H1 (cell line): ENCODE measurements around the gene NOSIP. TPM values are rescaled to one million over a fixed set of nuclear protein-coding genes. Genes with fewer than 3 reads are reported as not detected.

Experiments used
- CTCF ChIA-PET: fragments of 300-600 bp; sonication (Branson Sonifier 250); formaldehyde crosslinking; loops from one replicate; lab custom pipeline; 2021; ENCODE audit not compliant: partially characterized antibody; lab: Charles Lee
- POLR2A ChIA-PET: fragments of 300-600 bp; sonication (Branson Sonifier 250); formaldehyde crosslinking; loops from one replicate; lab custom pipeline; 2021; ENCODE audit warnings: inconsistent platforms; ENCODE audit not compliant: partially characterized antibody; lab: Charles Lee
- DNase-seq, 2 experiments: peaks; one replicate each; pipeline versions ENCODE4 v3.0.0 to v3.0.0-alpha.2; 2010 to 2022; ENCODE audit warnings: low spot score in 2 of 2, low read depth in 1 of 2, mixed read lengths in 1 of 2
- FAIRE-seq: peaks from 2 replicates; lab custom pipeline; 2011; peaks lifted over from hg19 to GRCh38; lab: Jason Lieb, UNC
- H2AFZ ChIP-seq: 2 replicates; pipeline ENCODE4 v1.8.1; 2012; ENCODE audit warnings: low read length, inconsistent platforms
- H2AK5ac ChIP-seq: 2 replicates; pipeline ENCODE4 v1.6.1; 2013; ENCODE audit warnings: low read depth, low read length
- H2BK120ac ChIP-seq: replicated peaks from 2 replicates; pipeline ENCODE3; 2013; ENCODE audit warnings: low read depth, low read length, inconsistent platforms
- H2BK12ac ChIP-seq: 2 replicates; pipeline ENCODE4 v1.6.1; 2013; ENCODE audit warnings: low read depth, low read length
- H2BK15ac ChIP-seq: 2 replicates; pipeline ENCODE4 v1.6.1; 2013; ENCODE audit warnings: low read length
- H2BK20ac ChIP-seq: 2 replicates; pipeline ENCODE4 v1.6.1; 2013; ENCODE audit warnings: low read length
- H2BK5ac ChIP-seq: 2 replicates; pipeline ENCODE4 v1.6.1; 2013; ENCODE audit warnings: low read depth, low read length
- H3K14ac ChIP-seq: 2 replicates; pipeline ENCODE4 v1.6.1; 2013; ENCODE audit warnings: inconsistent platforms; ENCODE audit not compliant: insufficient read length
- H3K18ac ChIP-seq: 2 replicates; pipeline ENCODE4 v1.6.1; 2013; ENCODE audit warnings: low read length; ENCODE audit errors: extremely low read depth
- H3K23ac ChIP-seq: 2 replicates; pipeline ENCODE4 v1.6.1; 2013; ENCODE audit warnings: inconsistent platforms; ENCODE audit not compliant: insufficient read length
- H3K23me2 ChIP-seq: 2 replicates; pipeline ENCODE4 v1.6.1; 2013; ENCODE audit warnings: low read depth, low read length
- H3K27ac ChIP-seq: 2 replicates; pipeline ENCODE4 v1.6.1; 2011; ENCODE audit warnings: low read depth, low read length, inconsistent platforms
- H3K27me3 ChIP-seq, 4 experiments: replicated peaks in 1 of 4; 1 replicate in 1 of 4; 2 replicates in 3 of 4; pipeline versions ENCODE4 v1.6.1 to v1.8.1; 2011 to 2013; ENCODE audit warnings: low read length in 3 of 4, mild to moderate bottlenecking in 3 of 4, inconsistent platforms in 2 of 4, mixed read lengths in 2 of 4, moderate library complexity in 1 of 4; ENCODE audit not compliant: control insufficient read depth in 3 of 4, insufficient read depth in 3 of 4; ENCODE audit errors: extremely low read depth in 1 of 4
- H3K36me3 ChIP-seq, 4 experiments: 2 replicates each; pipeline versions ENCODE4 v1.6.1 to v1.8.1; 2011 to 2013; ENCODE audit warnings: mild to moderate bottlenecking in 4 of 4, low read length in 3 of 4, moderate library complexity in 2 of 4, control low read depth in 1 of 4, inconsistent platforms in 1 of 4; ENCODE audit not compliant: insufficient read depth in 4 of 4, control insufficient read depth in 2 of 4
- H3K4ac ChIP-seq: replicated peaks from 2 replicates; pipeline ENCODE3; 2013; ENCODE audit warnings: low read length, low read depth, mixed read lengths, inconsistent platforms; ENCODE audit not compliant: insufficient read length
- H3K4me1 ChIP-seq, 4 experiments: replicated peaks in 1 of 4; 1 replicate in 1 of 4; 2 replicates in 3 of 4; pipeline versions ENCODE4 v1.6.1 to v1.8.1; 2011 to 2013; ENCODE audit warnings: low read length in 3 of 4, inconsistent platforms in 2 of 4, mixed read lengths in 1 of 4; ENCODE audit not compliant: insufficient read depth in 4 of 4, control insufficient read depth in 3 of 4
- H3K4me2 ChIP-seq, 2 experiments: 2 replicates each; pipeline versions ENCODE4 v1.6.1 to v1.8.1; 2011 to 2013; ENCODE audit warnings: low read depth in 2 of 2, low read length in 2 of 2, control low read depth in 1 of 2, inconsistent platforms in 1 of 2, mild to moderate bottlenecking in 1 of 2; ENCODE audit not compliant: insufficient read depth in 1 of 2
- H3K4me3 ChIP-seq, 4 experiments: fragments of 200-600, 300-600 bp in 1 of 4; sonication (generic), shearing (Covaris generic), sonication (Bioruptor Twin) in 1 of 4; 2 replicates each; pipeline versions ENCODE4 v1.5.1 to v1.8.1; 2011 to 2016; ENCODE audit warnings: low read length in 4 of 4, low read depth in 3 of 4, control low read depth in 2 of 4, inconsistent platforms in 2 of 4, mild to moderate bottlenecking in 2 of 4, mixed read lengths in 1 of 4, moderate library complexity in 1 of 4; ENCODE audit not compliant: insufficient read depth in 2 of 4; ENCODE audit errors: extremely low read depth in 1 of 4
- H3K56ac ChIP-seq: replicated peaks from 2 replicates; pipeline ENCODE3; 2013; ENCODE audit warnings: low read depth, mild to moderate bottlenecking, mixed read lengths, low read length, inconsistent platforms; ENCODE audit not compliant: insufficient read length
- H3K79me1 ChIP-seq: 2 replicates; pipeline ENCODE4 v1.6.1; 2013; ENCODE audit warnings: low read depth, low read length, control low read depth
- H3K79me2 ChIP-seq, 2 experiments: 2 replicates each; pipeline versions ENCODE4 v1.6.1 to v1.8.1; 2012 to 2013; ENCODE audit warnings: low read length in 2 of 2, mild to moderate bottlenecking in 2 of 2, inconsistent platforms in 1 of 2; ENCODE audit not compliant: insufficient read depth in 2 of 2, control insufficient read depth in 1 of 2
- H3K9ac ChIP-seq, 4 experiments: replicated peaks in 1 of 4; 1 replicate in 1 of 4; 2 replicates in 3 of 4; pipeline versions ENCODE4 v1.6.1 to v1.8.1; 2011 to 2013; ENCODE audit warnings: low read depth in 3 of 4, low read length in 3 of 4, control low read depth in 2 of 4, mild to moderate bottlenecking in 2 of 4, moderate library complexity in 2 of 4, inconsistent platforms in 1 of 4; ENCODE audit errors: extremely low read depth in 1 of 4
- H3K9me3 ChIP-seq, 2 experiments: 2 replicates each; pipeline versions ENCODE4 v1.6.1 to v1.8.1; 2012 to 2013; ENCODE audit warnings: mild to moderate bottlenecking in 2 of 2, moderate library complexity in 2 of 2, control low read depth in 1 of 2, inconsistent platforms in 1 of 2, low read depth in 1 of 2, low read length in 1 of 2, mixed read lengths in 1 of 2; ENCODE audit not compliant: insufficient read depth in 2 of 2
- H4K20me1 ChIP-seq, 2 experiments: replicated peaks in 1 of 2; 2 replicates each; pipeline versions ENCODE3 to v1.8.1; 2011 to 2013; ENCODE audit warnings: inconsistent platforms in 2 of 2, low read length in 2 of 2, mild to moderate bottlenecking in 1 of 2; ENCODE audit not compliant: insufficient read depth in 2 of 2, control insufficient read depth in 1 of 2
- H4K5ac ChIP-seq: 2 replicates; pipeline ENCODE4 v1.6.1; 2013; ENCODE audit warnings: low read length, low read depth, mixed read lengths, inconsistent platforms; ENCODE audit not compliant: insufficient read length
- H4K8ac ChIP-seq: 2 replicates; pipeline ENCODE4 v1.8.0; 2013; ENCODE audit warnings: mild to moderate bottlenecking, moderate library complexity, low read length, inconsistent platforms; ENCODE audit not compliant: insufficient read depth; ENCODE audit errors: extremely low read depth
- H4K91ac ChIP-seq: replicated peaks from 2 replicates; pipeline ENCODE3; 2013; ENCODE audit warnings: low read length, mixed read lengths, inconsistent platforms; ENCODE audit not compliant: insufficient read length
- BCL11A ChIP-seq, 2 experiments: IDR thresholded peaks; one replicate each; pipeline ENCODE4 v1.6.1; 2011; ENCODE audit warnings: low read depth in 2 of 2, low read length in 2 of 2, mild to moderate bottlenecking in 2 of 2
- CHD1 ChIP-seq: IDR thresholded peaks from 2 replicates; pipeline ENCODE4 v1.6.1; 2012; ENCODE audit warnings: low read depth, low read length, improper control_type of control experiment
- SP4 ChIP-seq: IDR thresholded peaks from 2 replicates; pipeline ENCODE4 v1.6.1; 2012; ENCODE audit warnings: low read length, inconsistent platforms
- SUZ12 ChIP-seq: fragments of 200-600 bp; sonication (generic); IDR thresholded peaks from 2 replicates; pipeline ENCODE4 v1.6.1; 2012; ENCODE audit warnings: mild to moderate bottlenecking, inconsistent platforms, low read length, moderate library complexity, mixed read lengths
- TAF7 ChIP-seq: optimal IDR thresholded peaks from 2 replicates; pipeline ENCODE3; 2011; ENCODE audit warnings: low read depth, mild to moderate bottlenecking, inconsistent platforms, low read length, moderate library complexity, borderline replicate concordance
- WGBS, 2 experiments: shearing (Covaris generic) in 1 of 2; methylation state at CpG; one replicate each; pipeline versions ENCODE4 v1.1.6 to v1.1.7; 2013 to 2015; ENCODE audit warnings: low lambda C conversion rate in 2 of 2, mixed read lengths in 2 of 2, inconsistent platforms in 1 of 2, low coverage in 1 of 2, missing lambda C conversion rate in 1 of 2; ENCODE audit not compliant: insufficient replicate concordance in 2 of 2, insufficient coverage in 1 of 2, insufficient read length in 1 of 2; ENCODE audit errors: extremely low coverage in 1 of 2, missing lambda C conversion rate in 1 of 2; 5-methylcytosine and 5-hydroxymethylcytosine counted together
- polyA plus RNA-seq, 7 experiments: library from polyadenylated mRNA; depleted of rRNA in 3 of 7; stranded (reverse) in 5 of 7; unstranded in 2 of 7; fragments of >200 nt in 5 of 7; fragments of 200-250 nt in 2 of 7; gene quantifications; 1 replicate in 5 of 7; 2 replicates in 1 of 7; 4 replicates in 1 of 7; pipeline versions ENCODE4 v1.2.1 to v1.2.3, GENCODE V29; 2011 to 2013; ENCODE audit warnings: missing spikeins in 2 of 7, mixed read lengths in 2 of 7
- total RNA-seq: library from RNA; stranded (reverse); fragmentation: NEBNext Ultra II Directional; extraction: Animal tissue kit (Norgen Biotek cat#: 25700); gene quantifications from 2 replicates; pipeline ENCODE4 v1.2.1, GENCODE V29; 2021
- TF ChIP-seq, protein P1 (sequence below): IDR thresholded peaks from 2 replicates; pipeline ENCODE4 v1.6.1; 2012; ENCODE audit warnings: inconsistent platforms
- TF ChIP-seq, protein P2 (sequence below): IDR thresholded peaks from 2 replicates; pipeline ENCODE4 v1.6.1; 2011; ENCODE audit warnings: low read depth, mild to moderate bottlenecking, low read length; ENCODE audit not compliant: insufficient read depth

The NOSIP gene
- total and polyA plus RNA-seq, 2 of the 8 experiments (the other 6 are each of a cell fraction or from before 2014, with no cell fraction given): 85.1 to 192 TPM

DNA sequence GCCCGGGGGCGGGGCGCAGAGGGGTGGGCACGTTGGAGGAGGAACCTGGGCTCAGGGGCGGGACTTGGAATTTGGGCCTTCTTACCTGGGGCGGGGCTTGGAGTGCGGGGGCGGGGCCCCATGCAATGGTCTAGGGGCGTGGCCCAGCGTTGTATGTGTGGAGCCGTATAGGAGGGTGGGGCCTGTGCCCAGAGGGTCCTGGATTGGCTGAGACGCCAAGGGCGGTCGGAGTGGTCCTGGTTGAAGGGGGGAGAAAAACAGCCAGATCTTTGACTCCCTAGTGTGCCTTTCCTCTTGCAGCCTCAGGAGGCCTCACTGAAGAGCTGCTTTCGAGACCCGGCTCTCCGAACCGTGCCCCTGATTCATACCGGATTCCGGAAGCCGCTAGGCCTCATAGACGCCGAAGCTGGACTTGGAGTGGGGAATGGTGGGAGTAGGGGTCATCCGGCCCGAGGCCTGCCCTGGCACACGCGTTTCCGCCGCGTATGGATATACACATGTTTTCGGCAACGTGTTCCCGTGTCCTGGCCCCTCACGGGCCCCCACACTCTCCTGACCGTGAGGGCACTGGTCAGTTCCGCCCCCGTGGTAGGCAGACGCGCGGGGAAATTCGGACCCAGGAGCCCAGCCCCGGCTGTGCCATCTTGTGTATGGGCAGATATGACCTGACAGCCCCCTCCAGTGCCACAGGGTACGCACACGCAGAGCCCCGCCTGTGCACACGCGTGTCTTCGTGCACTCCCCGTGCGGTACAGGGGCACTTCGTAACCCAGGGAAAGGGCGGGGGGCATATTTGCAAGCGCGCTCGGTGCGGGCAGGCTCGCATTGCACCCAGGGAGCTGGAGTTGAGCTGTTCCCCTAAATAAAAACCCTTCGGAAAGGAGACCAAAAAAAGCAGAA, 10.0 kb upstream of the NOSIP start:
- H2AK5ac ChIP-seq: peak overlapping the region; percentile 97; the same call in 1 of the 2 replicates
- H2BK20ac ChIP-seq: no peak overlapping the region
- peak overlapping the region; percentile 90 for H4K5ac ChIP-seq
- H2BK15ac ChIP-seq: 0 out of 2 replicates have a peak overlapping the region, but pooled peaks have one; percentile 88
- peak overlapping the region; percentile 86 for H3K18ac ChIP-seq
- DNase-seq: peak; percentile 98 to 99
- POLR2A ChIA-PET: interaction anchor here (0.5 to 37.8 kb wide), 23 partner anchors 10 to 227 kb away, joined by 3 to 840 read pairs (median 4); partner anchors contain the start of genes BCL2L12, CPT1C, DKKL1 and FLT3LG
- CTCF ChIA-PET: interaction anchor here (1.1 to 2.1 kb wide), 5 partner anchors 20 to 95 kb away, joined by 3 to 5 read pairs (median 4); no protein-coding TSS in a partner anchor
- H2AFZ ChIP-seq: no peak overlapping the region
- H4K20me1 ChIP-seq: peaks cover 0 to 6% of the 10 kb centered on the region in 2 experiments
- peak overlapping the region; percentile 59 for H2BK120ac ChIP-seq
- peak overlapping the region; percentile 84 for H3K27ac ChIP-seq
- no peaks in the 10 kb centered on the region for H3K9me3 ChIP-seq
- 1% methylated on average over 47 of the region's 58 CpGs; no CpG with 5 or more reads in 1 of the 2 experiments for WGBS, 2 experiments
- peak overlapping the region; percentile 63 to 84 (median 80) for H3K9ac ChIP-seq
- H2BK5ac ChIP-seq: peak overlapping the region; percentile 95
- peak overlapping the region; percentile 83 for H4K91ac ChIP-seq
- peaks cover 9 to 14% (median 11%) of the 10 kb centered on the region in 4 experiments; a peak in 7 of 8 replicates for H3K36me3 ChIP-seq
- H3K4me1 ChIP-seq: peaks cover 4 to 10% (median 5%) of the 10 kb centered on the region in 4 experiments; a peak in 6 of 7 replicates
- peaks cover 4 to 23% of the 10 kb centered on the region in 2 experiments; a peak in 3 of 4 replicates for H3K79me2 ChIP-seq
- H2BK12ac ChIP-seq: peak overlapping the region; percentile 70; the same call in 1 of the 2 replicates
- peak overlapping the region; percentile 78 for H4K8ac ChIP-seq
- H3K23me2 ChIP-seq: peaks cover 20% of the 10 kb centered on the region
- peak overlapping the region; percentile 92 to 93 for H3K4me2 ChIP-seq
- no peak overlapping the region for H3K23ac ChIP-seq
- peaks cover 8% of the 10 kb centered on the region for H3K79me1 ChIP-seq
- H3K56ac ChIP-seq: peak overlapping the region; percentile 96
- peak overlapping the region; percentile 69 for H3K4ac ChIP-seq
- FAIRE-seq: peak; percentile 79
- peak overlapping the region; percentile 83 to 100 (median 93) for H3K4me3 ChIP-seq
- peak overlapping the region; percentile 53 for H3K14ac ChIP-seq
- no peaks in the 10 kb centered on the region for H3K27me3 ChIP-seq
- TF ChIP-seq SUZ12 (no peak), TAF7 (peak; percentile 78), SP4 (peak; percentile 62; the same call in 1 of the 2 replicates), CHD1 (no peak), BCL11A (IDR thresholded peaks at IDR 0.05; ENCODE audit: low read depth in 2 of 2, low read length in 2 of 2) (no peak)
- TF ChIP-seq, protein P1, sequence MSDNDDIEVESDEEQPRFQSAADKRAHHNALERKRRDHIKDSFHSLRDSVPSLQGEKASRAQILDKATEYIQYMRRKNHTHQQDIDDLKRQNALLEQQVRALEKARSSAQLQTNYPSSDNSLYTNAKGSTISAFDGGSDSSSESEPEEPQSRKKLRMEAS: no peak
- TF ChIP-seq, protein P2, sequence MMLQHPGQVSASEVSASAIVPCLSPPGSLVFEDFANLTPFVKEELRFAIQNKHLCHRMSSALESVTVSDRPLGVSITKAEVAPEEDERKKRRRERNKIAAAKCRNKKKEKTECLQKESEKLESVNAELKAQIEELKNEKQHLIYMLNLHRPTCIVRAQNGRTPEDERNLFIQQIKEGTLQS: no peak
